GM19395 (cell line): Measurements from ENCODE around the gene ZKSCAN2.

Experiments used
- ATAC-seq: cut with Tn5 transposase; IDR thresholded peaks from one replicate; pipeline ENCODE4 v1.9.1; 2021; ENCODE audit warnings: mild to moderate bottlenecking, moderate library complexity; ENCODE audit not compliant: unreplicated experiment

ZKSCAN2 gene

DNA sequence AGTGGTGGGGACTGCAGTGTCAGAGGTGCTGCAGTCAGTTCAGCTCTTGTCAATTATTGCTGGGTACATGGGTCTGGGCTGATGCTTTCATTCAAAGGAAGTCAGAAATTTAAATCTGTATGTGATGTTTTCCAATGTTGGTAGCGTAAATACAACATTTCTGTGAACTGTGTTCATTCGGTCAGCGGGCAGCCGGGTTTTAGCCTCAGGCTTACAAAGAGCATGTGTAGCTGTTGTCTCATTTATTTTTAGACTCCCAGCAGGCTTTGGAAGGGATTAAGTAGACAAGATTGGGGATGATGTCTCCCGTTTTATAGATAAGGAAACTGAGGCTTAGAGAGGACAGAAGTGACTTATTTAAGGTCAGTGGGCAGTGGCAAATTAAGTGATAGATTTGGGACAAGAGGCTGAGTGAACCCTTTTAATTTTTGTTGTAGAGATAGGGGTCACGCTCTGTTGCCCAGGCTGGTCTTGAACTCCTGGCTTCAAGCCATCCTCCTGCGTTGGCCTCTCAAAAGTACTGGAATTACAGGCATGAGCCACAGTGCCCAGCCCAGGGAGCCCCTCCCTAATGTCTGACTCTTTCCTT, 32.8 kb downstream of the ZKSCAN2 start:
- ATAC-seq: no peak

DNA sequence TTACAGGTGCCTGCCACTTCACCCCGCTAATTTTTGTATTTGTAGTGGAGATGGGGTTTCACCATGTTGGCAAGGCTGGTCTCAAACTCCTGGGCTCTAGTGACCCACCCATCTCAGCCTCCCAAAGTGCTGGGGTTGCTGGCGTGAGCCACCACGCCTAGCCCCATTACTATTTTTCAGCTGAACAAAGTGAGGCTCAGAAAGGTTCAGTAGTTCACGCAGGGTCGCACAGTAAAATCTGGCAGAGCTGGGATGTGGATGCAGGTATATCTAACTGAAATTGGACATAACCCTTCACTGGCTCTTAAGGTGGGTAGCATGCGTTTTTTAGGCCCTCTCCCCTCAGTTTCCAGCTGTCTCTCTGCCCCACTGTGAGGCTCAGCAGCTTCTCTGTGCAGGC, 33.7 kb downstream of the ZKSCAN2 start:
- ATAC-seq: no peak

DNA sequence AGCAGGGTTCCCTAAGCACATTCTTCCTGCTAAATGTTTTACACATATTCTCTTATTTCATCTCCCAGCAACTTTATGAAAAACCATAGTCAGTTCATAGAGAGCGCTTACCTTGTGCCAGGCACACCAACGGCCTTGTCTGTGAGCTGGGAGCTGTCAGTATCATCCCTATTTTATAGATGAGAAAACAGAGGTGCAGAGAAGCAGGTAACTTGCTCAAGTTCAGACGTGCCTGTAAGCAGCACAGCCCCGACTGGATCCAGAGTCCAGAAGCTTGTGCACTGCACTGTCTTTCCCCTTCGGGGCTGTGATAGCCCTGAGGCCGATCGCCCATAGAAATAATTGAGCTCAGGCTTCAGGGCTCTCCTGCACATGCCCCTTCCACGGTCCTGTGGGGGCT, 34.7 kb downstream of the ZKSCAN2 start:
- ATAC-seq: no peak

DNA sequence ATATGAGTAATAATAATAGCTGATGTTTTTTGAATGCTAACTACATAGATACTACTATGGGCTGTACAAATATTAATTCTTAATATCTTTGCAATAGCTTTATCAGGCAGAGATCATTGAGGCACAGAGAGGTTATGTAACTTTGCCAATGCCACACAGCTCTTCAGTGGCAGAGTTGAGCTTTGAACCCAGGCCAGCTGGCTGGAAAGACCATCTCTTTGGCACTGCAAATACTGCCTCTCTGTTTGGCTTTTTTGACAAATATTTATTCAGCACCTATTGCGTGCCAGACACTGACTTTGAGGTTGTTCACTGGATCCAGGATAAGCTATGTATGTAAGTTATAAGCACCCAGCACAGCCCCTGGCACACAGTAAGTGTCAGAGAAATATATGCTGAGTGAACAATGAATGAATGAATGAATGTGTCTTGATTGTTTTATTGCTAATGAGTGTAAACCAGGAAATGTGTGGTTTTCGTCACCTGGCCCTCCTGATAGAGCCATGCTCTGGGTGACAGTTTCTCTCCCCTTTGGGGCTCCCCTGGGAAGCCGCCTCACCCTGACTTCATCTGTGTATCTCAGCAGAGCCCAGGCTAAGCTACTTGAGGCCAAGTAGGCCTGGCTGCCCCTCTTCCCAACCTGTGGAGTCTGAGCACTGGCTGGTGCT, 38.4 kb downstream of the ZKSCAN2 start:
- no peak for ATAC-seq

- no peak for ATAC-seq
These were observed 39.7 kb downstream of the ZKSCAN2 start for GRCh38 chr16:25217921-25218320.

GRCh38 chr16:25217112-25217511, 40.5 kb downstream of the ZKSCAN2 start:
- no peak for ATAC-seq

GRCh38 chr16:25213709-25214397, 43.8 kb downstream of the ZKSCAN2 start:
- no peak for ATAC-seq

- no peak for ATAC-seq
These were observed 45.0 kb downstream of the ZKSCAN2 start for GRCh38 chr16:25212636-25213035.

GRCh38 chr16:25210758-25211157, 46.9 kb downstream of the ZKSCAN2 start:
- ATAC-seq: no peak

GRCh38 chr16:25199457-25199856, 58.2 kb downstream of the ZKSCAN2 start:
- no peak for ATAC-seq

GRCh38 chr16:25198021-25198420, 59.6 kb downstream of the ZKSCAN2 start:
- ATAC-seq: no peak

DNA sequence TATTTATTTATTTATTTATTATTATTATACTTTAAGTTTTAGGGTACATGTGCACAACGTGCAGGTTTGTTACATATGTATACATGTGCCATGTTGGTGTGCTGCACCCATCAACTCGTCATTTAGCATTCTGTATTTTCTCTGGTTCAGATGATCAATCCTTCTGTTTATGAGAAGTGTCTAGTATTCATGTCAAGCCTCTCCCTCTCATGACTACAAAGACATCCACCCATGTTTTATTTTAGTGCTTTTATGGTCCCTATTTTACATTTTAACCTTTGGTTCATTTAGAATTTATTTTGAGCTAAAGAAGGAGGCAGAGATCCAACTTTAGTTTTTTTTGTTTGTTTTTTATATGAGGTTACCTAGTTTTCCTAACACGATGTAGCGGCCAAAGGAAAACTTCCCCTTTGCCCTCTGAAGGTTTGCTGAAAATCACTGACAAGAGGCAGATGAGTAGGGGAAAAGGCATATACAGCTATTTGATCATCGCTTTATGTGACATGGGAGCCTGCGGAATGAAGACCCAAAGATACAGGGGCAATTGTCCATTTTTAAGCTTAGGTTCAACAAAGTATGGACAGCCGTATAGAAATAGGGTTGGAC, 63.3 kb downstream of the ZKSCAN2 start:
- no peak for ATAC-seq

DNA sequence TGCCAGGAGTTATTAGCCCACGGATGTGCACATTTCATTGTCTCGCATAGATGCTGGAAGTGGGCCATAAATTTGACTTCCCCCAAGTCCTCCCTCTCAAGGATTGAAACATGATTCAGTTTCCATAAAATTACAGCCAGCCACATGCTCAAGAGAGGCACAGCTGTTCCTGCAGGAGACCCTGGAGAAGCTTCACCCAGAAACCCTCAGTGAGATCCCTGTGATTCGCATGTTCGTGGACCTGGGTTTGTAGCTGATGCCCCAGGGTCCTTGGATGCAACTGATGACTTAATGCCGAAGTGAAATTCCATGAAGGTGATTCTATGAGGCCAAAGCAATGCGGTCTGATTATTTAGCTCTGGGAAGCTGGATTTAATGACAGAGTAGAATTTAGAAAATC, 65.5 kb downstream of the ZKSCAN2 start:
- no peak for ATAC-seq

GRCh38 chr16:25189305-25189704, 68.3 kb downstream of the ZKSCAN2 start:
- no peak for ATAC-seq

GRCh38 chr16:25187491-25187795, 70.2 kb downstream of the ZKSCAN2 start:
- ATAC-seq: no peak
